ENCODE results near the gene RASGEF1C.

The RASGEF1C gene

DNA sequence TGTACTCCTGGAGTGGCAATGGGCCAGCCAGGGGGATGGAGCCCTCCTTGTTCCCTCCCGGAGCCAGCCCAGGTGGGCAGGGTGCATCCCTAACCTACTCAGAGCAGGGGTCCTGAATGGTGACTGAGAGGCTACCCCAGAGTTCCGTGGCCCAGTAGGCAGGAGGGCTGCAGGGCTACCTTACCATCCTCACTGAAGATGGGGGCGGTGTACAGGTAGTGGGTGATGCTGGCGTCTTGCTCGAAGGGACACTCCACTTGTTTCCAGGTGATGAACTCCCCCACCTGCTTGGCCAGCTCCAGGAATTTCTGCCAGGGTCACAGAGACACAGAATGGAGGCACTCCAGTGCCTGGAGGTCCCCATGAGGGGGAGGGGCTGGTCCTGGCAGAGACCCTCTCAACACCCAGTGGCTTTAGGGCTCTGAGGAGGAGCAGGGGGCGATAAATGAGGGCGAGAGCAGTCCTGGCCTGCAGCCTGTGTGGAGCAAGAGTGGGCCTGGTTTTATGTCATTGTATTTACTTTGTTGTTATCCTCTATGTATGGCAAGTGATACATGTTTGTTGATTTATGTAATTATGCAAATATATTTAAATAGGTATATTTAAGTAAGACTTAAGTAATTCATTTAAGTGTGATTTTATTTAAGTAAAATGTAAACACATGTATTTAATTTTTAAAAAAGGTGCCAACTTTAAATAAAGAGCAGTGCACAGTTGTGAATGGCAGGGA lies 97.6 kb downstream of the RASGEF1C start:
- Histone ChIP-seq H3K4me1 (ENCODE audit: control insufficient read depth, insufficient read depth, low read length) (peaks cover 1% of the 10 kb centered on the region; the same call in 1 of the 2 replicates), H3K36me3 (ENCODE audit: control insufficient read depth, insufficient read depth, low read length) (no peaks in the 10 kb centered on the region), H3K9me3 (ENCODE audit: control insufficient read depth, insufficient read depth, low read length) (no peaks in the 10 kb centered on the region), H3K4me3 (ENCODE audit: low read length) (no peak overlapping the region), H3K27me3 (ENCODE audit: control insufficient read depth, insufficient read depth, low read length) (no peaks in the 10 kb centered on the region), H3K27ac (ENCODE audit: low read length) (no peak overlapping the region)
- WGBS (ENCODE audit: insufficient coverage, insufficient read length): no CpG with 5 or more reads among the region's 7 CpGs
- no peak for DNase-seq (ENCODE audit: low read depth, low spot score)

DNA sequence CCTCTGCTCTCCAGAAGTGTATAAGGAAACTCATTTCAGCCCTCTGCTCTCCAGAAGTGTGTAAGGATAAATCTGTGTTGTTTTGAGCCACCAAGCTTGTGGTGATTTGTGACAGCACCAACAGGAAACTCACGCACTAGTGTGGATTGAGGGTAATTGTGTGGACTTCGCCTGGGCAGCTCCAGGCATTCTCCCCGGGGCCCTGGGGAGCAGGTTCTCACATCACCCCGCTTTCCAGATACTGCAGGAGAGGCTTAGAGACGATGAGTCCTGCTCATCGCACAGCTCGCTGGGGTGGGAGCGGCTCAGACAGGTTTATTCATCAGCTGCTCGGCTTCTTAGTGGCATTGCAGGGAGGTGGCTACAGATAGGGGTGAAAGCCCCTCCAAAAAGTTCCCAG lies 99.1 kb downstream of the RASGEF1C start:
- no peaks in the 10 kb centered on the region for H3K9me3 ChIP-seq (ENCODE audit: control insufficient read depth, insufficient read depth, low read length)
- peaks cover 1% of the 10 kb centered on the region; the same call in 1 of the 2 replicates for H3K4me1 ChIP-seq (ENCODE audit: control insufficient read depth, insufficient read depth, low read length)
- no peak for DNase-seq (ENCODE audit: low read depth, low spot score)
- H3K27me3 ChIP-seq (ENCODE audit: control insufficient read depth, insufficient read depth, low read length): no peaks in the 10 kb centered on the region
- H3K27ac ChIP-seq (ENCODE audit: low read length): no peak overlapping the region
- no CpG with 5 or more reads among the region's 9 CpGs for WGBS (ENCODE audit: insufficient coverage, insufficient read length)
- no peaks in the 10 kb centered on the region for H3K36me3 ChIP-seq (ENCODE audit: control insufficient read depth, insufficient read depth, low read length)
- no peak overlapping the region for H3K4me3 ChIP-seq (ENCODE audit: low read length)

DNA sequence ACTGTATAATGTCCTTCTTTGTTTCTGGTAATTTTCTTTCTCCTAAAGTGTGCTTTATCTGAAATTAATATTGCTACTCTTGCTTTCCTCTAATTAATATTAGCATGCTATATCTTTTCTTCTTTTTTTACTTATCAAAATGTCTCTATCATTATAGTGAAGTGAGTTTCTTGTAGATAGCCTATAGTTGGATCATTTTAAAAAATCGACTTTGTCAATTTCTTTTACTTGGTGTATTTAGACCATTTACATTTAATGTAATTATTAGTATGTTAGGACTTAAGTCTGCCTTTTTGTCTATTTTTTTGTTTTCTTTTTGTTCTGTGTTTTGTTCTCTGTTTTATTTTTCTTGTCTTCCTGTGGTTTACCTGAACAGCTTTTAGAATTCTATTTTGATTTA lies 102.0 kb downstream of the RASGEF1C start:
- Histone ChIP-seq H3K27ac (ENCODE audit: low read length) (no peak overlapping the region), H3K36me3 (ENCODE audit: control insufficient read depth, insufficient read depth, low read length) (no peaks in the 10 kb centered on the region), H3K27me3 (ENCODE audit: control insufficient read depth, insufficient read depth, low read length) (no peaks in the 10 kb centered on the region), H3K4me1 (ENCODE audit: control insufficient read depth, insufficient read depth, low read length) (peaks cover 1% of the 10 kb centered on the region; the same call in 1 of the 2 replicates), H3K9me3 (ENCODE audit: control insufficient read depth, insufficient read depth, low read length) (no peaks in the 10 kb centered on the region), H3K4me3 (ENCODE audit: low read length) (no peak overlapping the region)
- WGBS (ENCODE audit: insufficient coverage, insufficient read length): no CpG with 5 or more reads among the region's 1 CpG
- no peak for DNase-seq (ENCODE audit: low read depth, low spot score)

DNA sequence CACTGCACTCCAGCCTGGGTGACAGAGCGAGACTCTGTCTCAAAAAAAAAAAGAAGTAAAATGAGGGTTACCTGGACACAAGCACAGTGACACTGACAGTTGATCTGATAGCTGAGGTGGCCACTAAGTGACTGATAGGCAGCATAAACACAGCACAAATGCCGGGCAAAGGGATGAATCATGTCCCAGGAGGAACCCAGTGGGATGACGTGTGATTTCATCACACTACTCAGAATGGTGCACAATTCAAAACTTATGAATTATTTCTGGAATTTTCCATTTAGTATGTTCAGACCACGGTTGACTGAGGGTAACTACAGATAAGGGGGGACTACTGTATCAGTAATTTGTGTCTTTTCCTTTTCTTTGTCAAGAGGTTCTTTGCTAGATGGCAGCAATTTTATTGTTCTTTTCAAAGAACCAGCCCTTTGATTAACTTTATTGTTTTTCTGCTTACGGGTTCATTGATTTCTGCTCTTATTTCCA lies 103.1 kb downstream of the RASGEF1C start:
- Histone ChIP-seq H3K27me3 (ENCODE audit: control insufficient read depth, insufficient read depth, low read length) (no peaks in the 10 kb centered on the region), H3K9me3 (ENCODE audit: control insufficient read depth, insufficient read depth, low read length) (no peaks in the 10 kb centered on the region)
- WGBS (ENCODE audit: insufficient coverage, insufficient read length): no CpG with 5 or more reads among the region's 5 CpGs

DNA sequence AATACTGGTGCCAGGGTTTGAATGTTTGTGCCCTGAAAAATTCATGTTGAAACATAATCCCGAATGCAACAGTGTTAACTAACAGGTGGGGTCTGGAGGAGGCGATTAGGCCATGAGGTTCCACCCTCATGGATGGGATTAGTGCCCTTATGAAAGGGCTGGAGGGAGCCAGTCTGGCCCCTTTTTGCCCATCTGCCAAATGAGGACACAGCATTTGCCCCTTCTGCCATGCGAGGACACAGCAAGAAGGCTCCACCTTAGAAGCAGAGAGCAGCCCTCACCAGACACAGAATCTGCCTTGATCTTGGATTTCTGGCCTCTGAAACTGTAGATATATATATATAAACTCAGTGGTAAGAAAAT lies 104.9 kb downstream of the RASGEF1C start:
- Histone ChIP-seq H3K4me3 (ENCODE audit: low read length) (no peak overlapping the region), H3K4me1 (ENCODE audit: control insufficient read depth, insufficient read depth, low read length) (no peaks in the 10 kb centered on the region)
- no CpG with 5 or more reads among the region's 3 CpGs for WGBS (ENCODE audit: insufficient coverage, insufficient read length)

More for the DNA sequence above, 103.1 kb downstream of the RASGEF1C start:
- no peak overlapping the region for H3K27ac ChIP-seq (ENCODE audit: low read length)
- DNase-seq (ENCODE audit: low read depth, low spot score): no peak
- no peak overlapping the region for H3K4me3 ChIP-seq (ENCODE audit: low read length)
- H3K4me1 ChIP-seq (ENCODE audit: control insufficient read depth, insufficient read depth, low read length): no peaks in the 10 kb centered on the region
- H3K36me3 ChIP-seq (ENCODE audit: control insufficient read depth, insufficient read depth, low read length): no peaks in the 10 kb centered on the region

DNA sequence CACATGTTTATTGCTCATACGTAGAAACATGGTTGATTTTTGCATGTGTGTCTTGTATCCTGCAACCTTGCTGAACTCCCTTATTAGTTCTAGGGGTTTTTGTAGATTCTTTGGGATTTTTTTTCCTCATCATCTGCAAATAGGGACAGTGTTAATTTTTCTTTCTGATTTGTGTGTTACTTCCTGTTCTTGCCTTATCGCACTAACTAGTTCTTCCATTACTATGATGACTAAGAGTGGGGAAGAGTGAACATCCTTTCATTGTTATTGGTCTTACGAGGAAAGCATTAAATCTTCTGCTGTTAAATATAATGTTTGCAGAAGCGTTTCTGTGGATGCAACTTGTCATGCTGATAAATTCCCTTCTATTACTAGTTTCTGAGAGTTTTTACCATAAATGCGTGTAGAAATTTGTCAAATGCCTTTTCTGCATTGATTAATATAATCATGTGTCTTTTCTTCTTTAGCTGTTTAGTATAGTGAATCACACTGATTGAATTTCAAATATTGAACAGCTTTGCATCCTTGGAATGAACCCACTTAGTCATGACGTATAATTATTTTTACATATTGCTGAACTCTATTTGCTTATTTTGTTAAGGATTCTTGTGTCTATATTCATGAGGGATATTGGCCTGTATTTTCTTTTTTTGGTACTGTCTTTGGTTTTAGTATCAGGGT lies 105.4 kb downstream of the RASGEF1C start:
- Histone ChIP-seq H3K9me3 (ENCODE audit: control insufficient read depth, insufficient read depth, low read length) (no peaks in the 10 kb centered on the region), H3K36me3 (ENCODE audit: control insufficient read depth, insufficient read depth, low read length) (no peaks in the 10 kb centered on the region; the same call in 1 of the 2 replicates), H3K4me1 (ENCODE audit: control insufficient read depth, insufficient read depth, low read length) (no peaks in the 10 kb centered on the region), H3K27ac (ENCODE audit: low read length) (no peak overlapping the region), H3K4me3 (ENCODE audit: low read length) (no peak overlapping the region), H3K27me3 (ENCODE audit: control insufficient read depth, insufficient read depth, low read length) (no peaks in the 10 kb centered on the region)
- DNase-seq (ENCODE audit: low read depth, low spot score): no peak
- WGBS (ENCODE audit: insufficient coverage, insufficient read length): no CpG with 5 or more reads among the region's 6 CpGs

More for the DNA sequence above, 104.9 kb downstream of the RASGEF1C start:
- Histone ChIP-seq H3K36me3 (ENCODE audit: control insufficient read depth, insufficient read depth, low read length) (no peaks in the 10 kb centered on the region; the same call in 1 of the 2 replicates), H3K9me3 (ENCODE audit: control insufficient read depth, insufficient read depth, low read length) (no peaks in the 10 kb centered on the region), H3K27ac (ENCODE audit: low read length) (no peak overlapping the region), H3K27me3 (ENCODE audit: control insufficient read depth, insufficient read depth, low read length) (no peaks in the 10 kb centered on the region)
- DNase-seq (ENCODE audit: low read depth, low spot score): no peak

DNA sequence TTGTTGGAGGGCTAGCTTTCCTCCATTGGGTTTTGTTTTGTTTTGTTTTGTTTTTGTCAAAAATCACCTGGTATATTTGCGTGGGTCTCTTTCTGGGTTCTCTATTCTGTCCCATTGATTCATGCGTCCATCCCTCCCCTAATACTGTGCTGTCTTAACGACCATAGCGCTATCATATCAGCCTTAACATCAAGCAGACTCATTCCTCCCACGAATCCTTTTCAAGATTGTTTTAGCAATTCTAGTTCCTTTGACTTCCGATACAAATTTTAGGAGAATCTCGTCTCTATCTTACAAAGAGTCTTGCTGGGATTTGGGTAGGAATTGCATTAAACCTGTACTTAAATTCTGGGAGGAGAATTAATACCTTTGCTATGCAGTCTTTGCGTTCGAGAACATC lies 106.4 kb downstream of the RASGEF1C start:
- no peaks in the 10 kb centered on the region for H3K27me3 ChIP-seq (ENCODE audit: control insufficient read depth, insufficient read depth, low read length)
- H3K36me3 ChIP-seq (ENCODE audit: control insufficient read depth, insufficient read depth, low read length): no peaks in the 10 kb centered on the region; the same call in 1 of the 2 replicates

DNA sequence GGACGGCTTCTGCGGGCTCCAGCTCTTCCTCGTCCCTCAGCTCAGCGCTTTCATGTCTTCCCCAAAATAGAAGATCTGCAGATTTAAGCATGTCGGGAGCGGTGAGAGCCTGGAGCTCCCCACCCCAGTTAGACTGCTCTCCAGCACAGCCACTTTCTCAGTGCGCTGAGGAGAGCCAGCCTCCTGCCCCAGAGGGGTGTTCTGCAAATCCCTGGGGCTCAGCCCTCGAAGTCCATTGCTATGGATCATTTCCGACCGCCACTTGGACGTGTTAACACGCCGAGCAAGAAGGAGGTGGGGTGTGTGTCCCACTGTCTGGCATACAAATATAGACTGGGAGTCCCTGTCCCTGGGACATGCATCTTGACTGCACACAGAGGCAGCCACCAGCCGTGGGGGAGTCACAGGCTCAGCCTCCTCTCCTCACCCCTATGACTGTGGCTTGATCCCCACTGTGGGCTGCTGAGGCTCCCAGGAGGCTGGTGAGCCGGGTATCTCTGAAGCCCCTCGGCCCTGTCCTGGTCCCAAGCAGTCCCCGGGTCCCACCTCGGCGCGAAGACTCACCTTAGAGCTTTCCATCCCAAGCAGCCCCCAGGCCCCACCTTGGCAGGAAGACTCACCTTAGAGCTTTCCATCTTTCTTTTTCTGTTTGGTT lies 107.4 kb downstream of the RASGEF1C start:
- Histone ChIP-seq H3K27me3 (ENCODE audit: control insufficient read depth, insufficient read depth, low read length) (no peaks in the 10 kb centered on the region), H3K4me3 (ENCODE audit: low read length) (no peak overlapping the region), H3K27ac (ENCODE audit: low read length) (no peak overlapping the region), H3K9me3 (ENCODE audit: control insufficient read depth, insufficient read depth, low read length) (no peaks in the 10 kb centered on the region), H3K4me1 (ENCODE audit: control insufficient read depth, insufficient read depth, low read length) (no peaks in the 10 kb centered on the region), H3K36me3 (ENCODE audit: control insufficient read depth, insufficient read depth, low read length) (no peaks in the 10 kb centered on the region; the same call in 1 of the 2 replicates)
- no CpG with 5 or more reads among the region's 20 CpGs for WGBS (ENCODE audit: insufficient coverage, insufficient read length)
- DNase-seq (ENCODE audit: low read depth, low spot score): no peak

More for the DNA sequence above, 106.4 kb downstream of the RASGEF1C start:
- no peak overlapping the region for H3K27ac ChIP-seq (ENCODE audit: low read length)
- H3K4me3 ChIP-seq (ENCODE audit: low read length): no peak overlapping the region
- no peaks in the 10 kb centered on the region for H3K9me3 ChIP-seq (ENCODE audit: control insufficient read depth, insufficient read depth, low read length)
- no CpG with 5 or more reads among the region's 9 CpGs for WGBS (ENCODE audit: insufficient coverage, insufficient read length)
- DNase-seq (ENCODE audit: low read depth, low spot score): no peak
- no peaks in the 10 kb centered on the region for H3K4me1 ChIP-seq (ENCODE audit: control insufficient read depth, insufficient read depth, low read length)

DNA sequence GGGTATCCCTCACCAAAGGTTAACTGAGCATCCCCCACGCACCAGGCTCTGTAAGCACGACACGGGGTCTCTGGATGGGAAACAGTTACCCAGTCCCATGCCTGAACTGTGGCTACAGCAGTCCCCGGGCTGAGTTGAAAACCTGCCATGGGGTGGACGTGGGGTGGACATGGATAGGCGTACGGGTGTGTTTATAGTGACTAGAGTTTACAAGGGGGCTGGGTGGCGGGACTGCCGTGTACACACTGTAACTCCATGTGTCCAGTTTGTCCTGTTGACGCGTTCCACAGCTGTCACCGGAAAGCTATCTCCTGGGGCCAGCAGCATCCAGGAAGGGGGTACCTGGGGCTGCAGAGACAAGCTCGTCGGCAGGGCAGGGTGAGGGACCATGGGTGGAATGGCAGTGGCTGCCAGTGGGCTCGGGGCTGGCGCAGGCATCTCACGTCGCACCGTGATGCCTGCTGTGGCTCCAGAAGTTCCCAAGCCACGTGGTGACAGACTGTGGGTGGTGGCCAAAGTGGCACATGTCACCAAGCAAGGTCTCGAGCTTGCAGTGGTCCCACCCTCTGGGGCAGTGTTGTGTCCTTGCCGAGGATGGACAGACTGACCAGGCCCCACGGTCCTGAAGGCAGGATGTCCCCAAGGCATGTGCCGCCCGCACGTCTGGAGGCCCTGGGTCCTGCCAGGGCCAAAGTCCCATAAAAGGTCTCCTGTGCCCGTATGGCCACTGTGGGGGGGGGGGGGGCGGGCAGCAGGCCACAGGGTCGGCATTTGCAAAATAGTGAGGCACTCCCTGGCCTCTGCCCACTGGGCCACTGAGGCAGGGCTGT lies 108.2 kb downstream of the RASGEF1C start:
- Histone ChIP-seq H3K4me1 (ENCODE audit: control insufficient read depth, insufficient read depth, low read length) (no peaks in the 10 kb centered on the region), H3K27ac (ENCODE audit: low read length) (no peak overlapping the region), H3K27me3 (ENCODE audit: control insufficient read depth, insufficient read depth, low read length) (no peaks in the 10 kb centered on the region), H3K9me3 (ENCODE audit: control insufficient read depth, insufficient read depth, low read length) (no peaks in the 10 kb centered on the region), H3K36me3 (ENCODE audit: control insufficient read depth, insufficient read depth, low read length) (no peaks in the 10 kb centered on the region; the same call in 1 of the 2 replicates), H3K4me3 (ENCODE audit: low read length) (no peak overlapping the region)
- no peak for DNase-seq (ENCODE audit: low read depth, low spot score)
- whole genome bisulfite sequencing (ENCODE audit: insufficient coverage, insufficient read length): no CpG with 5 or more reads among the region's 29 CpGs

Measured in iPS DF 6.9 (cell line).